ENCODE measurements around the gene KCNH6.
A peak's percentile ranks its signal among the peaks of the same experiment; 100 is the strongest.

KCNH6 gene

GRCh38 chr17:63549946-63550816 lies 27.0 kb downstream of the KCNH6 start, which contains the start of gene DCAF7:
Gene DCAF7, plus strand, starts transcription at chr17:63550477. Its CDS starts 201 bp downstream, at chr17:63550678.
- CTCF ChIA-PET: interaction anchor here (0.6 to 3.0 kb wide), 10 partner anchors 7 to 677 kb away, joined by 3 to 17 read pairs (median 3); no protein-coding TSS in a partner anchor
- peaks cover 0 to 5% of the 10 kb centered on the region in 2 experiments; a peak in 1 of 3 replicates for H3K36me3 ChIP-seq (ENCODE audit: control insufficient read depth in 2 of 2, insufficient read depth in 1 of 2, low read length in 2 of 2)
- H3K27ac ChIP-seq (ENCODE audit: extremely low read depth, low read depth, low read length): peak within 1 kb of the TSS; percentile 96
- POLR2A ChIA-PET: interaction anchor here (0.7 to 3.3 kb wide), 21 partner anchors 10 to 406 kb away, joined by 3 to 24 read pairs (median 5); partner anchors contain the start of genes ACE, CCDC47, DDX42 and KCNH6
- H3K9me3 ChIP-seq (ENCODE audit: control insufficient read depth, insufficient read depth, low read depth, low read length): no peaks in the 10 kb centered on the region
- H3K4me1 ChIP-seq (ENCODE audit: control insufficient read depth, insufficient read depth, low read length): peaks cover 12% of the 10 kb centered on the region
- peak within 1 kb of the TSS; percentile 97 for H3K4me3 ChIP-seq (ENCODE audit: low read depth, low read length)
- TF ChIP-seq ZNF560 (tag by site-specific recombination; IDR thresholded peaks at IDR 0.05; ENCODE audit: borderline replicate concordance) (no peak), HIC1 (tag by site-specific recombination; IDR thresholded peaks at IDR 0.05) (peak; percentile 25; the same call in 1 of the 2 replicates), ZNF311 (tag by site-specific recombination; IDR thresholded peaks at IDR 0.05; ENCODE audit: borderline replicate concordance) (no peak), ZBTB26 (tag by site-specific recombination; optimal IDR thresholded peaks at IDR 0.05) (peak; percentile 53), ZNF660 (tag by site-specific recombination; IDR thresholded peaks at IDR 0.05) (peak; percentile 78; the same call in 1 of the 2 replicates), ZNF366 (tag by site-specific recombination; conservative IDR thresholded peaks at IDR 0.05) (no peak), ZNF391 (tag by site-specific recombination; IDR thresholded peaks at IDR 0.05; ENCODE audit: borderline replicate concordance, low read depth) (peak; percentile 77; the same call in 1 of the 2 replicates), ZSCAN23 (tag by site-specific recombination; IDR thresholded peaks at IDR 0.05) (peak; percentile 59; the same call in 1 of the 2 replicates), ZSCAN18 (tag by site-specific recombination; IDR thresholded peaks at IDR 0.05) (no peak), PRDM10 (tag by site-specific recombination; IDR thresholded peaks at IDR 0.05) (peak; percentile 94), KLF17 (tag by site-specific recombination; IDR thresholded peaks at IDR 0.05) (peak; percentile 49), ZNF423 (tag by site-specific recombination; IDR thresholded peaks at IDR 0.05) (no peak), ZNF580 (tag by site-specific recombination; IDR thresholded peaks at IDR 0.05) (peak; percentile 71), MZF1 (tag by site-specific recombination; IDR thresholded peaks at IDR 0.05; ENCODE audit: borderline replicate concordance) (peak; percentile 61; the same call in 1 of the 2 replicates), ZNF2 (tag by site-specific recombination; IDR thresholded peaks at IDR 0.05) (peak; percentile 55), CTCF (tag by site-specific recombination; IDR thresholded peaks at IDR 0.05) (peak; percentile 35; the same call in 1 of the 2 replicates), ELK4 (IDR thresholded peaks at IDR 0.05; ENCODE audit: borderline replicate concordance, low read depth, low read length) (peak; percentile 75; the same call in 1 of the 2 replicates), SCRT1 (tag by site-specific recombination; IDR thresholded peaks at IDR 0.05; ENCODE audit: borderline replicate concordance) (0 out of 2 replicates have a peak, but pooled peaks have one; percentile 49), SP3 (tag by site-specific recombination; IDR thresholded peaks at IDR 0.05) (peak; percentile 99), ZNF585B (tag by site-specific recombination; IDR thresholded peaks at IDR 0.05) (no peak), ZFP69B (tag by site-specific recombination; IDR thresholded peaks at IDR 0.05) (peak; percentile 95), RBAK (tag by site-specific recombination; IDR thresholded peaks at IDR 0.05) (no peak)
